ENCODE data around the gene LINS1. TPM values are rescaled to one million over a fixed set of nuclear protein-coding genes. Genes with fewer than 3 reads are reported as not detected.

The LINS1 gene
- total and polyA plus RNA-seq, 2 experiments from 2014 or later, result 11.7 to 15.4 TPM

- TF ChIP-seq ZNF462 (CRISPR knock-in tag; IDR thresholded peaks at IDR 0.05), result no peak
- TF ChIP-seq JUNB (IDR thresholded peaks at IDR 0.05; ENCODE audit: unreplicated experiment), result no peak
- TF ChIP-seq ETS1 (IDR thresholded peaks at IDR 0.05), result no peak
- no peak for TF ChIP-seq EZH2 (IDR thresholded peaks at IDR 0.05; ENCODE audit: low read depth, unreplicated experiment)
Measured at GRCh38 chr15:100559330-100559729, 42.7 kb downstream of the LINS1 start (continued).

GRCh38 chr15:100558771-100559254 is 43.2 kb downstream of the LINS1 start:
- DNase-seq (ENCODE audit: low spot score), result no peak
- no peaks in the 10 kb centered on the region for H3F3A ChIP-seq (replicated peaks; ENCODE audit: low read depth)
- ATAC-seq, result no peak
- no peak overlapping the region for H3K4me3 Mint-ChIP-seq
- H3K9me2 ChIP-seq (ENCODE audit: insufficient read depth), result no peaks in the 10 kb centered on the region
- H3K4me1 ChIP-seq (ENCODE audit: insufficient read depth), result no peaks in the 10 kb centered on the region
- peaks cover 29% of the 10 kb centered on the region for H3K9me3 Mint-ChIP-seq
- no peak overlapping the region for H3K4me2 ChIP-seq
- no peaks in the 10 kb centered on the region for H3K79me2 ChIP-seq (replicated peaks; ENCODE audit: insufficient read depth)
- no peak overlapping the region for H3K27ac Mint-ChIP-seq
- no peaks in the 10 kb centered on the region for H3K36me3 ChIP-seq (ENCODE audit: insufficient read depth)
- H3K27ac ChIP-seq (ENCODE audit: low read depth), result no peak overlapping the region
- H3K27me3 Mint-ChIP-seq (ENCODE audit: insufficient read depth, low read depth, poor library complexity), result no peaks in the 10 kb centered on the region
- H3K27me3 ChIP-seq (ENCODE audit: insufficient read depth), result no peaks in the 10 kb centered on the region
- H4K20me1 ChIP-seq (replicated peaks; ENCODE audit: insufficient read depth), result no peaks in the 10 kb centered on the region
- H3K36me3 Mint-ChIP-seq (ENCODE audit: low read depth), result peaks cover 19% of the 10 kb centered on the region; the same call in 2 of the 3 replicates
- no peak overlapping the region for H2AFZ ChIP-seq
- no peaks in the 10 kb centered on the region for H3K4me1 Mint-ChIP-seq
- H3K4me3 ChIP-seq, result no peak overlapping the region
- TF ChIP-seq ETS1 (IDR thresholded peaks at IDR 0.05) (no peak), EZH2phosphoT487 (IDR thresholded peaks at IDR 0.05; ENCODE audit: unreplicated experiment) (no peak), CTCF (conservative IDR thresholded peaks at IDR 0.05; ENCODE audit: low read depth in 2 of 2) (no peak)
